Small intestine (tissue), 7 donors: Measurements from ENCODE around the gene PCSK1N. TPM values are rescaled to one million over a fixed set of nuclear protein-coding genes. Genes with fewer than 3 reads are reported as not detected.
A peak's percentile ranks its signal among the peaks of the same experiment; 100 is the strongest.

ENCODE experiments used
- DNase-seq, 2 donors: peaks; one replicate each; pipeline versions ENCODE4 v3.0.0 to v3.0.0-alpha.2; 2013
- FAIRE-seq: peaks from 2 replicates; lab custom pipeline; 2012; peaks lifted over from hg19 to GRCh38; lab: Jason Lieb, UNC
- H3K27ac ChIP-seq, 3 donors: one replicate each; pipeline ENCODE4 v1.5.1; 2013; ENCODE audit warnings: low read length in 2 of 3, mild to moderate bottlenecking in 2 of 3, control low read depth in 1 of 3, inconsistent platforms in 1 of 3, low read depth in 1 of 3, moderate library complexity in 1 of 3
- H3K27me3 ChIP-seq, 3 donors: one replicate each; pipeline ENCODE4 v1.6.1; 2013; ENCODE audit warnings: low read length in 3 of 3, inconsistent platforms in 1 of 3; ENCODE audit not compliant: control insufficient read depth in 3 of 3, insufficient read depth in 3 of 3
- H3K36me3 ChIP-seq, 3 donors: one replicate each; pipeline ENCODE4 v1.6.1; 2013; ENCODE audit warnings: low read length in 3 of 3, inconsistent platforms in 1 of 3, low read depth in 1 of 3, mild to moderate bottlenecking in 1 of 3, moderate library complexity in 1 of 3; ENCODE audit not compliant: control insufficient read depth in 3 of 3, insufficient read depth in 2 of 3
- H3K4me1 ChIP-seq, 3 donors: one replicate each; pipeline ENCODE4 v1.6.1; 2013; ENCODE audit warnings: low read length in 2 of 3, inconsistent platforms in 1 of 3, low read depth in 1 of 3, mild to moderate bottlenecking in 1 of 3, moderate library complexity in 1 of 3; ENCODE audit not compliant: control insufficient read depth in 3 of 3, insufficient read depth in 2 of 3
- H3K4me3 ChIP-seq, 3 donors: one replicate each; pipeline ENCODE4 v1.5.1; 2013; ENCODE audit warnings: low read length in 3 of 3, control low read depth in 1 of 3, inconsistent platforms in 1 of 3, low read depth in 1 of 3, mild to moderate bottlenecking in 1 of 3, moderate library complexity in 1 of 3
- H3K9me3 ChIP-seq, 2 donors: one replicate each; pipeline ENCODE4 v1.6.1; 2013; ENCODE audit warnings: low read depth in 1 of 2, low read length in 1 of 2; ENCODE audit not compliant: control insufficient read depth in 2 of 2, insufficient read depth in 1 of 2
- WGBS, 3 donors: extraction: QIAGEN DNeasy Blood & Tissue Kit; methylation state at CpG; one replicate each; pipeline ENCODE4 v1.1.7; 2013; 5-methylcytosine and 5-hydroxymethylcytosine counted together
- polyA plus RNA-seq, 4 donors: library from polyadenylated mRNA; stranded (reverse) in 3 of 4; unstranded in 1 of 4; fragments of 200-250 nt in 3 of 4; fragments of 120-200 nt in 1 of 4; gene quantifications; one replicate each; pipeline versions ENCODE4 v1.2.1 to v1.2.3, GENCODE V29; 2013
- donor health status: healthy with polysubstance abuse.
- donor health status: control.
- donor health status: control.
- donor health status: Bipolar disorder and iron deficiency.
- donor health status: healthy.

PCSK1N gene
- polyA plus RNA-seq, 4 donors: 0.67 to 97.5 (median 13.5) TPM

- WGBS, 3 donors: 0 to 40% (median 14%) methylated on average over 55 to 89 of the region's 89 CpGs
- no peaks in the 10 kb centered on the region for H3K9me3 ChIP-seq
- DNase-seq (peak; percentile 98), FAIRE-seq (no peak)
- H3K27me3 ChIP-seq: no peaks in the 10 kb centered on the region
- peak within 1 kb of the TSS; percentile 51 to 84 (median 54) for H3K4me3 ChIP-seq
- peaks cover 0 to 16% (median 3%) of the 10 kb centered on the region in 3 donors for H3K36me3 ChIP-seq
- peaks cover 0 to 10% (median 0%) of the 10 kb centered on the region in 3 donors for H3K4me1 ChIP-seq
- H3K27ac ChIP-seq: peak within 1 kb of the TSS; percentile 83 to 100 (median 100)
Measured at GRCh38 chrX:48801280-48802088, 33.9 kb downstream of the PCSK1N start, which contains the start of gene HDAC6. Gene HDAC6 (plus strand): TSS chrX:48802067. CDS start chrX:48802693, 626 bp downstream.

GRCh38 chrX:48800574-48801279 is 34.7 kb downstream of the PCSK1N start:
- Histone ChIP-seq H3K4me1 (peaks cover 0 to 12% (median 0%) of the 10 kb centered on the region in 3 donors), H3K4me3 (peak overlapping the region; percentile 51 to 84 (median 54)), H3K9me3 (no peaks in the 10 kb centered on the region), H3K36me3 (peaks cover 0 to 13% (median 3%) of the 10 kb centered on the region in 3 donors), H3K27me3 (no peaks in the 10 kb centered on the region), H3K27ac (peak overlapping the region in 2 of 3 donors; percentile 97 to 99)
- 25 to 59% (median 40%) methylated on average over 16 to 17 of the region's 17 CpGs for WGBS, 3 donors
- DNase-seq: peak in 1 of 2 donors; percentile 7
- no peak for FAIRE-seq

GRCh38 chrX:48798318-48798717 is 37.1 kb downstream of the PCSK1N start:
- no peaks in the 10 kb centered on the region for H3K9me3 ChIP-seq
- no peaks in the 10 kb centered on the region for H3K36me3 ChIP-seq
- H3K4me1 ChIP-seq: peaks cover 0 to 25% (median 0%) of the 10 kb centered on the region in 3 donors
- FAIRE-seq (no peak), DNase-seq (no peak)
- no peak overlapping the region for H3K4me3 ChIP-seq
- H3K27me3 ChIP-seq: no peaks in the 10 kb centered on the region
- 75 to 82% (median 79%) methylated on average over 2 of the region's 2 CpGs for WGBS, 3 donors
- no peak overlapping the region for H3K27ac ChIP-seq

- FAIRE-seq (no peak), DNase-seq (peak in 1 of 2 donors; percentile 57)
- no peak overlapping the region for H3K4me3 ChIP-seq
- WGBS, 3 donors: 56 to 63% (median 59%) methylated on average over 6 to 8 of the region's 8 CpGs
- no peaks in the 10 kb centered on the region for H3K36me3 ChIP-seq
- H3K9me3 ChIP-seq: no peaks in the 10 kb centered on the region
- H3K4me1 ChIP-seq: peaks cover 0 to 17% (median 0%) of the 10 kb centered on the region in 3 donors
- H3K27me3 ChIP-seq: no peaks in the 10 kb centered on the region
- peak overlapping the region in 1 of 3 donors; percentile 87 for H3K27ac ChIP-seq
Measured at GRCh38 chrX:48794911-48795515, 40.4 kb downstream of the PCSK1N start.

- FAIRE-seq: no peak
- Histone ChIP-seq H3K36me3 (no peaks in the 10 kb centered on the region), H3K27me3 (no peaks in the 10 kb centered on the region), H3K27ac (peak overlapping the region in 1 of 3 donors; percentile 87), H3K4me1 (peaks cover 0 to 17% (median 0%) of the 10 kb centered on the region in 3 donors), H3K9me3 (no peaks in the 10 kb centered on the region), H3K4me3 (no peak overlapping the region)
- WGBS, 3 donors: 83 to 89% (median 85%) methylated on average over 12 of the region's 12 CpGs
- peak in 1 of 2 donors; percentile 54 for DNase-seq
Measured at GRCh38 chrX:48794340-48794910, 41.0 kb downstream of the PCSK1N start.

- FAIRE-seq: no peak
- WGBS, 3 donors: 87 to 92% (median 89%) methylated on average over 3 to 4 of the region's 4 CpGs
Measured at GRCh38 chrX:48793935-48794334, 41.5 kb downstream of the PCSK1N start.

GRCh38 chrX:48792219-48792618 is 43.2 kb downstream of the PCSK1N start:
- H3K27me3 ChIP-seq: no peaks in the 10 kb centered on the region
- WGBS, 3 donors: 77 to 94% (median 90%) methylated on average over 7 of the region's 7 CpGs
- H3K4me3 ChIP-seq: no peak overlapping the region
- no peak for DNase-seq
- H3K36me3 ChIP-seq: no peaks in the 10 kb centered on the region
- no peaks in the 10 kb centered on the region for H3K9me3 ChIP-seq
- H3K27ac ChIP-seq: no peak overlapping the region
- peaks cover 0 to 17% (median 0%) of the 10 kb centered on the region in 3 donors for H3K4me1 ChIP-seq
- FAIRE-seq: no peak

More at GRCh38 chrX:48793935-48794334, 41.5 kb downstream of the PCSK1N start:
- no peaks in the 10 kb centered on the region for H3K36me3 ChIP-seq
- H3K4me1 ChIP-seq: peaks cover 0 to 17% (median 0%) of the 10 kb centered on the region in 3 donors
- peak overlapping the region in 1 of 3 donors; percentile 72 for H3K27ac ChIP-seq
- no peaks in the 10 kb centered on the region for H3K9me3 ChIP-seq
- no peak for DNase-seq
- no peak overlapping the region for H3K4me3 ChIP-seq
- no peaks in the 10 kb centered on the region for H3K27me3 ChIP-seq
